GM19043 (cell line): ENCODE measurements around the gene RRH.

ENCODE experiments used
- ATAC-seq: cut with Tn5 transposase; IDR thresholded peaks from one replicate; pipeline ENCODE4 v1.9.1; 2021; ENCODE audit warnings: low read depth; ENCODE audit not compliant: unreplicated experiment

Gene RRH

GRCh38 chr4:109879636-109880314, 52.0 kb downstream of the RRH start:
- ATAC-seq, result no peak

- ATAC-seq, result no peak
Measured at GRCh38 chr4:109886303-109886702, 58.5 kb downstream of the RRH start.

GRCh38 chr4:109887071-109887470, 59.3 kb downstream of the RRH start:
- ATAC-seq, result no peak

- ATAC-seq, result no peak
Measured at GRCh38 chr4:109890076-109890475, 62.3 kb downstream of the RRH start.
